Effector memory CD4-positive, alpha-beta T cell (primary cell): ENCODE results near the gene LYZL4.

ENCODE experiments used
- DNase-seq, 3 donors: peaks; one replicate each; pipeline ENCODE4 v3.0.0-alpha.2; 2020
- H3K27ac ChIP-seq: 2 replicates; pipeline ENCODE4 v1.7.0; 2013; ENCODE audit warnings: mild to moderate bottlenecking, low read length, moderate library complexity; ENCODE audit not compliant: insufficient read depth, poor library complexity, severe bottlenecking
- H3K27me3 ChIP-seq: replicated peaks from 2 replicates; pipeline ENCODE4 v1.7.0; 2013; ENCODE audit warnings: mild to moderate bottlenecking, low read length; ENCODE audit not compliant: insufficient read depth, control insufficient read depth, poor library complexity, severe bottlenecking
- H3K36me3 ChIP-seq: 2 replicates; pipeline ENCODE4 v1.7.0; 2013; ENCODE audit warnings: mild to moderate bottlenecking, low read length, moderate library complexity; ENCODE audit not compliant: control insufficient read depth, insufficient read depth
- H3K4me1 ChIP-seq: 2 replicates; pipeline ENCODE4 v1.7.0; 2013; ENCODE audit warnings: low read length, mild to moderate bottlenecking; ENCODE audit not compliant: control insufficient read depth, insufficient read depth, poor library complexity, severe bottlenecking
- H3K4me3 ChIP-seq: 2 replicates; pipeline ENCODE4 v1.7.0; 2013; ENCODE audit warnings: low read length, low read depth, mild to moderate bottlenecking; ENCODE audit not compliant: insufficient read depth, poor library complexity, severe bottlenecking
- H3K9me3 ChIP-seq: 2 replicates; pipeline ENCODE4 v1.7.0; 2013; ENCODE audit warnings: mild to moderate bottlenecking, low read length, moderate library complexity; ENCODE audit not compliant: control insufficient read depth

LYZL4 gene

GRCh38 chr3:42428830-42429229 lies 18.4 kb upstream of the LYZL4 start:
- DNase-seq = no peak
- Histone ChIP-seq H3K27ac (no peak overlapping the region), H3K36me3 (no peaks in the 10 kb centered on the region), H3K27me3 (no peaks in the 10 kb centered on the region), H3K4me3 (no peak overlapping the region), H3K4me1 (no peaks in the 10 kb centered on the region), H3K9me3 (no peaks in the 10 kb centered on the region)

- DNase-seq = no peak
- Histone ChIP-seq H3K27me3 (no peaks in the 10 kb centered on the region), H3K4me3 (no peak overlapping the region), H3K9me3 (no peaks in the 10 kb centered on the region), H3K36me3 (no peaks in the 10 kb centered on the region), H3K27ac (no peak overlapping the region), H3K4me1 (no peaks in the 10 kb centered on the region)
Measured at GRCh38 chr3:42425736-42426407, 15.5 kb upstream of the LYZL4 start.

GRCh38 chr3:42424911-42425310 lies 14.5 kb upstream of the LYZL4 start:
- H3K27ac ChIP-seq = no peak overlapping the region
- H3K9me3 ChIP-seq = no peaks in the 10 kb centered on the region
- no peak overlapping the region for H3K4me3 ChIP-seq
- DNase-seq = no peak
- H3K36me3 ChIP-seq = no peaks in the 10 kb centered on the region
- no peaks in the 10 kb centered on the region for H3K4me1 ChIP-seq
- H3K27me3 ChIP-seq = no peaks in the 10 kb centered on the region

- Histone ChIP-seq H3K4me1 (no peaks in the 10 kb centered on the region), H3K36me3 (no peaks in the 10 kb centered on the region), H3K27ac (no peak overlapping the region), H3K27me3 (no peaks in the 10 kb centered on the region), H3K9me3 (no peaks in the 10 kb centered on the region), H3K4me3 (no peak overlapping the region)
- no peak for DNase-seq
Measured at GRCh38 chr3:42421818-42422796, 11.7 kb upstream of the LYZL4 start.

GRCh38 chr3:42419563-42419962 lies 9.2 kb upstream of the LYZL4 start:
- Histone ChIP-seq H3K4me1 (no peaks in the 10 kb centered on the region), H3K9me3 (no peaks in the 10 kb centered on the region), H3K36me3 (no peaks in the 10 kb centered on the region), H3K4me3 (no peak overlapping the region), H3K27ac (no peak overlapping the region), H3K27me3 (no peaks in the 10 kb centered on the region)
- no peak for DNase-seq

- no peak overlapping the region for H3K27ac ChIP-seq
- DNase-seq = no peak
- H3K9me3 ChIP-seq = no peaks in the 10 kb centered on the region
- no peaks in the 10 kb centered on the region for H3K36me3 ChIP-seq
- H3K27me3 ChIP-seq = peaks cover 4% of the 10 kb centered on the region
- H3K4me1 ChIP-seq = no peaks in the 10 kb centered on the region
- H3K4me3 ChIP-seq = no peak overlapping the region
Measured at GRCh38 chr3:42412526-42413155, 2.2 kb upstream of the LYZL4 start.

DNA sequence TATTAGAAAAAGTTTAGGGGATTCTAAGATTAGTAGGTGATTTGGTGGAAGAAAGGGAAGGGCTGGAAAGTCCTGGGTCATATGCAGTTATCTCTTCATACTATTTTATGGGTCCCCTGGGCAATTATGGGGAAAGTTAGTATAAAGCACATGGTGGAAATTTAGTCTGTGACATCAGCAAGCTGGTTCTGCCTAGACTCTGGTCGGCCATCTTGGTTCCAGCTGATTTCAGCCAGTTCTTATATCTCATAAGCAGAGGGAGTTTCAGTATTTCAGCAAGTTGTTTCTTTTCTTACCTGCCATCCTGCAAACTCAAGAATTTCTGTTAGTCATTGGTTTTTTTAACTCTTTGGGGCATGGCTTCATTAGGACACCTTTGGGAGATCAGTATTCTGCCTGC lies 1.0 kb upstream of the LYZL4 start:
- no peaks in the 10 kb centered on the region for H3K9me3 ChIP-seq
- no peaks in the 10 kb centered on the region for H3K4me1 ChIP-seq
- no peak for DNase-seq
- H3K27me3 ChIP-seq = peaks cover 4% of the 10 kb centered on the region
- no peaks in the 10 kb centered on the region for H3K36me3 ChIP-seq
- no peak overlapping the region for H3K27ac ChIP-seq
- H3K4me3 ChIP-seq = no peak overlapping the region

DNA sequence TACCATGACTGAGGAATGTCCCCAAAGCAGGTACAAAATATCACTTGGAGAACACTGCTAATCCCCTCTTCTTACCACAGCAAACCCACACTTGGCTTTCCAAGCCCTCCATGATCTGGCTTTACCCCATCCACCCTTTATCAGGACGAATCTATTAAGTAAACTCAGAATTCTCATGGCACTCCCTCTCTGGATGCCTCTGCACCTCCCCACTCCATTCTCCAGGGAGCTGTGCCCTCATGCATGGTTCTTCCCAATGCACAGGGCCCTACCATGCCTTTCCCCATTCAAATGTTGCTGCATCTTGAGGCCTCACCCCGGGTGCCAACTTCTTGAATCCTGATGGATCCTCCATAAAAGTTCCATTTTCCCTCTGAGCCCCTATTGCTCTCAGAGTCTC lies 2.3 kb downstream of the LYZL4 start:
- no peak for DNase-seq
- no peaks in the 10 kb centered on the region for H3K36me3 ChIP-seq
- H3K27ac ChIP-seq = no peak overlapping the region
- peaks cover 4% of the 10 kb centered on the region for H3K27me3 ChIP-seq
- H3K4me1 ChIP-seq = no peaks in the 10 kb centered on the region
- no peaks in the 10 kb centered on the region for H3K9me3 ChIP-seq
- H3K4me3 ChIP-seq = no peak overlapping the region

DNA sequence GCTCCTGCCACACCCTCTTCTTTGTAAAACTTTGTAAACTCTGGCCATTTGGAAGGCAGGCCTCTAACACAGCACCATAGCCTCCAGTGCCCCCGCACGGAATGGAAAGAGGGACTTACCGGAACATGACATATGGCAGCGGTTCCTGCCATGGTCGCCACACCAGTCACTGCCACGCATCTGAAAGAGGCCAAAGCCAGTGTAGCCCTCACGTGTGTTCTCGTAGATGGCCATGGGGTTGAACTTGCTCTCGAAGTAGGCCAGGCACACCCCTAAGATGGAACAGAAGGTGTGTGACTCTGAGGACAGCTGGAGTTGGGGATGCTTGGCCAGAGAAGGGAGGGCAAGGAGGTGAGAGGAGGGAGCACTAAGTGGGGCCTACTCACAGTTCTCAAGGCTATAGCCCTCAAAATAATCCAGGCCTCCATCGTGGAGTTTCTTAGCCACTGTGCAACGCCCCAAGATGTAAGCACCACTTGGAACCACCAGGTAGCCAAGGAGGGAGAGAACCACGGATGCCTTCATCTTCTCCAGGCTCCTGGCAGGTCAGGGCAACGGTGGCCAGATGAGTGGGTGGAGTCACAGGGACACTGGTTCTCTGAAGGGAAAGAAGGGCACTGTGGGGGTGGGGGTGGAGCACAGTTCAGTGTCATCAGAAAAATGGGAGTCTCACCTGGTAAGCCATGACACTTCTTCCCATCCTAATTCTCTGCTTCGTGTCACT lies 3.5 kb downstream of the LYZL4 start:
- peaks cover 4% of the 10 kb centered on the region for H3K27me3 ChIP-seq
- DNase-seq = no peak
- H3K36me3 ChIP-seq = no peaks in the 10 kb centered on the region
- H3K27ac ChIP-seq = no peak overlapping the region
- H3K4me3 ChIP-seq = no peak overlapping the region
- H3K9me3 ChIP-seq = no peaks in the 10 kb centered on the region
- H3K4me1 ChIP-seq = no peaks in the 10 kb centered on the region
